Right ventricle myocardium superior (tissue), 1 donor: ENCODE results near the gene CARD8. TPM values are rescaled to one million over a fixed set of nuclear protein-coding genes. Genes with fewer than 3 reads are reported as not detected.

ENCODE experiments used
- ATAC-seq: fragments of 200-7000 bp; cut with Tn5 transposase; one replicate; pipeline ENCODE4 v1.9.1; 2020; ENCODE audit warnings: mild to moderate bottlenecking; ENCODE audit not compliant: poor library complexity
- DNase-seq: peaks from one replicate; pipeline ENCODE4 v3.0.0-alpha.2; 2020
- intact Hi-C: fragments of 100-400 bp; cut with DNase I; formaldehyde crosslinking; loops from one replicate; pipeline ENCODE4 v1.11.2; 2022
- total RNA-seq: library from RNA; stranded (reverse); fragmentation: NEBNext Ultra II Directional; extraction: Animal tissue kit (Norgen Biotek cat#: 25700); gene quantifications from one replicate; pipeline ENCODE4 v1.2.1, GENCODE V29; 2021
- donor health status: DM: no; HTN: yes; CAD: no; lungs with severe emphysema.

CARD8 gene
- total RNA-seq, 1 donor from 2014 or later, result 27.1 TPM

DNA sequence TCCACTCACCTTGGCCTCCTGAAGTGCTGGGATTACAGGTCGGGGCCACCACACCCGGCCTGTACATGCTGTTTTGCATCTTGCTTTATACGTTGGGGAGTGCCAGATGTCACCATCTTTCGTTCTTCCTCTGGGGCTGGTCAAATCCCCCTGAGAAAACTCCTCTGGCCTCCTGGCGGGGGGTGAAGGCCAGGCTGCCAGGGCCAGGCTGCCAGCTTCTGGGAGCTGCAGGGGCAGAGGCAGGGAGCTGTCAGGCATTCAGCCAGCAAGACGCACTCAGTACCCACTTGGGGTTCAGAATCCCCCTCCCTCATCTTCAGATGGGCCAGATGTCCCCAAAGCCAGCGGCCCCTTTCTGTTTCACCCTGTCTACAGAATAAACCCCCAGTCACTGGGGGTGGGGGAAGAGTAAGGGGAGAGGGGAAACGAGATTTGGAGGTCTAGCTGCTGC is 69.1 kb downstream of the CARD8 start:
- DNase-seq (no peak), ATAC-seq (no peak)
- intact Hi-C loops, result no loop called here

DNA sequence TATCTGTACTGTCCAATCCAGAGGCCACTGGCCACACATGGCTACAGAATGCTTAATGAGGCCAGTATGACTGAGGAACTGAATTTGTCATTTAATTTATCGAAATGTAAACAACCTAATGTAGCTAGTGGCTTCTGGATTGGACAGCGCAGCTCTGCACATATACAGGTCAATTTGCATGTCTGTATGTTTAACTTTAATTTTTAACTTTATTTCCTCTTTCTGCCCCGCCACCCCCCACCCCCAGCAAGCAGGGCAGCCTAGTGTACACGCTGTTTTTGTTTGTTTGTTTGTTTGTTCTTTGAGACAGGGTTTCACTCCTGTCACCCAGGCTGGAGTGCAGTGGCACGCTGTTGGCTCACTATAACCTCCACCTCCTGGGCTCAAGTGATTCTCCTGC is 69.7 kb downstream of the CARD8 start:
- DNase-seq (no peak), ATAC-seq (no peak)
- intact Hi-C loops, result no loop called here

DNA sequence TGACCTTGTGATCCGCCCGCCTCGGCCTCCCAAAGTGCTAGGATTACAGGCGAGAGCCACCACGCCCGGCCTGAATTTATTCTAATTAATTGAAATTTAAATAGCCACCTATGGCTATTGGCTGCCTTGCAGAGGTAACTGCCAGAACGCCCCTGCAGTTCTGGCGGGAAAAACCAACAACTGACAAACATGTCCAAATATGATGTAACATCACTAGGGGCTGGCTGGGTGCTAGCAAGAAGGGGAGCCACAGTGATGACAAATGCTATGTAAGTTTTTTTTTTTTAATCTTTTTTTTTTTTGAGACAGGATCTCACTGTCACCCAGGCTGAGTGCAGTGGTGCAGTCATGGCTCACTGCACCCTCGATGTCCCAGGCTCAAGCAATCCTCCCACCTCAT is 72.4 kb downstream of the CARD8 start:
- ATAC-seq (no peak), DNase-seq (no peak)
- intact Hi-C loops, result no loop called here

DNA sequence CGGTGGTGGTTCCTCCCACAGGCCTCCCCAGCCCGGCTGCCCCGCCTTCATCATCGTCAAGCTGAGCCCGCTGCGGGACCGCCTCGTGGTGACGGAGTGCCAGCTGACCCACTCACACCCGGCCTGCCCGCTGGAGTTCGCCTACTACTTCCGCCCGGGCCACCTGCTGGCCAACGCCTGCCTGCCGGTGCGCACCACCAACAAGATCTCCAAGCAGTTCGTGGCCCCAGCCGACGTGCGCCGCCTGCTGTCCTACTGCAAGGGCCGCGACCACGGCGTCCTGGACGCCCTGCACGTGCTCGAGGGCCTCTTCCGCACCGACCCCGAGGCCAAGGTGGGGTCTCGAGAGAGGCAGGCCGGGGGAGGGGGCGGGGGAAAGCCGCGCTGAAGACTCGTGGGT is 73.3 kb downstream of the CARD8 start:
- ATAC-seq, result no peak
- intact Hi-C loops, result no loop called here
- DNase-seq, result no peak

DNA sequence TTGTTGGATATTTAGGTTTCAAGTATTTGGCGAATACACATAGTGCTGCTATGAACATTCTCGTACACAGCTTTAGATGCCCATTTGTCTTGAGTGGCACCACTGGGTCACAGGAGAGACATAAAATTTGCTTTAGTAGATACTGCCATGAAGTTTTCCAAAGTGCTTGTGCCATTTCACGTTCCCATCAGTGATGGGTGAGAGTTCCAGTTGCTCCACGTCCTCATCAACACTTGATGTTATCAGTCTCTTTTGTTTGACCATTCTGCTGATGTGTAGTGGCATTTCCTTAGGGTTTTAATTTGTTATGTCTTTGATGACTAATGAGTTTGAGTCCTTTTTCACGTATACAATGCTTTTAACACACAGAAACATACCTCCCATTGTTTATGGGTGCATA is 74.2 kb downstream of the CARD8 start:
- intact Hi-C loops, result no loop called here
- DNase-seq (no peak), ATAC-seq (no peak)

DNA sequence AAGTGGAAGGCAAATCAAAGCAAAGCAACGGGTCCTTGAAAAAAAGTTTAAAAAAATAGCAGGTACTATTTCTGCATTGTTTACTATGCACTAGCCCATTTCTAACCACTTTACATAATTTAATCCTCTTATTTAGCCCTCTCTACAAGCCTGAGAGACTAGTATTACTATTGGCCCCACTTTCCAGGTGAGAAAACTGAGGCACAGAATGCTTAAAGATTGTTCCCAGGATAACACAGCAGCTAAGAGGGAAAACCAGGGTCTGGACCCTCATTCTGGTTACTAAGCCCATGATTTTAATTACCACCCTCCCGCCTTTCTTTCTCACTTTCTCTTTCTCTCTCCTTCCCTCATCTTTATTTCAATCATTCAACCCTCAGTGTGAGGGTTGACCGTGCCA is 79.5 kb downstream of the CARD8 start:
- intact Hi-C loops, result no loop called here
- ATAC-seq (no peak), DNase-seq (no peak)

DNA sequence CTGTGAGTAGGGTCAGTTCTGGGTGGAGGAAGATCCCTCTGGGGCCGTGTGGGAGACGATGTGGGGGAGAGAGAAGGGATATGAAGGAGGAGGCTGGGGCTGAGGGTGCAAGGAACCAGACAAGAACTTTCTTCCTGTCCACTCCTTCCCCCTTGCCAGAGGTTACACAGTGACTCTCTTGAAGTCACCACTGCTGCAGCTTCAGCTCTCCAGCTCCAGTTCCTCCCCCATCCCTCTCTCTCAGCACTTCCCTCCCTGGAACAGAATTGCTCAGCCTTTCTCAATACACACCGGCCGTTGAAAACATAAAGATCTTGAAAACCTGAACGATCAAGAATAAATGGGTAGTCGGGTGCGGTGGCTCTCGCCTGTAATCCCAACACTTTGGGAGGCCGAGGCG is 80.1 kb downstream of the CARD8 start:
- intact Hi-C loops, result no loop called here
- DNase-seq (no peak), ATAC-seq (no peak)

DNA sequence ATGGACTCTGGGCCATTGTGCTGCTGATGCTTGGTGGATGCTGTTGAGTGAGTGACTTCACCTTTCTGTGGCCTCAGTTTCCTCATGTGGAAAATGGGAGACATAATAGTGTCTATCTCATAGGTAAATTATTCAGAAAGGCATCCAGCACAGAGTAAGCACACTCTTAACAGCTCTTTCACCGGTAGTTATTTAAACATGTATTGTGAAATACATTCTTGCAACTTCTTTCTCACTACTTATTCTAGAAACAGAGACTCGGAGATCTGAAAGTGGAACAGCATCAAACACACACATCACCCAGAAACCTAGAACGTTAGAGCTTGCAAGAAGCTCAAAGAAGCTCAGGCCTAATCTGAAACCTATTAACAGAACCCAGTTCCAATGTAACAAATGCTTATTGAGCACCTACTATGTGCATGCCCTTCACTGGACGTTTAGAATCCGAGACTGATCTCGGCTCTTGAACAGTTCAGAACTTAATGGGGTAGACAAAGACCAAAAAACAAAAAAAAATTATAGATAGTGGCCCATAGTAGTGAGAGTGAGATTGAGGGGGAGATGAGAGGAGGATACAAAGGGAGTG is 81.2 kb downstream of the CARD8 start:
- intact Hi-C loops, result no loop called here
- ATAC-seq, result no peak
- no peak for DNase-seq

DNA sequence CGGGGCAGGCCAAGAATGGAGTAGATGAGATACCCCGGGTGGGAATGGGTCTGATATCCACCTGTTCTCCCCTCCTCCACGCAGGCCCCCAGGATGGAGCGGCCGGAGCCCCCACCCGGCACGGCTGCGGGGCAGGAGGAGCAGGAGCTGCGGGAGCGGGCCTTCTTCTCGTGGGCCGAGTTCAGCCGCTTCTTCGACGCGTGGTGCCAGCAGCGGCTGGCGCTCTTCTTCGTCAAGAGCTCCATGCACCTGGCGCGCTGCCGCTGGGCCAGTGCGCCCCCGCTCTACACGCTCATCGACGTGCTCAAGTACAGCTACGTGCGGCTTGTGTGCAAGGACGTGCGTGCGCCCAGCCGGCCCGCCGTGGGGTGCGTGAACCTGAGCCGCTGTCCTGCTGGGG is 84.0 kb downstream of the CARD8 start:
- no peak for DNase-seq
- no peak for ATAC-seq
- intact Hi-C loops, result no loop called here

DNA sequence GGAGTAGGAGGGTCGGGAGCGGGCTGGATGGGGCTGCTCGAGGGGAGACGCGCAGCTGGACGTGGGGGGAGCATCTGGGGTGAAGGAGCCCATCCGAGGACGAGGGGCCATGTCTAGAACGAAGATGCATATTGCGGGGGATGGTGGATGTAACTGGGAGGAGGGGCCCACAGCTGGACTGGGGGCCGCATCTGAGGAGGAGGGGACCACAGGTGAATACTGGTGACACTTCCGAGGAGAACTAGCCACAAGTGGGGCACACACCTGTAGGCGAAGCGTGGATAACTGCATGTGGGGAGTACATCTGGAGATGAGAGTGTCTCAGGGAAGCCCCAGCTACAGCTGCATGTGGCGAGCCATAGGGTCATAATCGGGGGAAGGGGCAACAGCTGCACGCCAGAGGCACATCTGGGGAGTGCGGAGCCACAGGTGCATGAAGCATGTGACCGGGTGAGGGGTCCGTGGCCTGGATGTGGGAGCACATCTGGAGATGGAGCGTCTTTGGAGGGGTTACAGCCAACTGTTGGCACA is 84.8 kb downstream of the CARD8 start:
- DNase-seq (no peak), ATAC-seq (no peak)
- intact Hi-C loops, result no loop called here

DNA sequence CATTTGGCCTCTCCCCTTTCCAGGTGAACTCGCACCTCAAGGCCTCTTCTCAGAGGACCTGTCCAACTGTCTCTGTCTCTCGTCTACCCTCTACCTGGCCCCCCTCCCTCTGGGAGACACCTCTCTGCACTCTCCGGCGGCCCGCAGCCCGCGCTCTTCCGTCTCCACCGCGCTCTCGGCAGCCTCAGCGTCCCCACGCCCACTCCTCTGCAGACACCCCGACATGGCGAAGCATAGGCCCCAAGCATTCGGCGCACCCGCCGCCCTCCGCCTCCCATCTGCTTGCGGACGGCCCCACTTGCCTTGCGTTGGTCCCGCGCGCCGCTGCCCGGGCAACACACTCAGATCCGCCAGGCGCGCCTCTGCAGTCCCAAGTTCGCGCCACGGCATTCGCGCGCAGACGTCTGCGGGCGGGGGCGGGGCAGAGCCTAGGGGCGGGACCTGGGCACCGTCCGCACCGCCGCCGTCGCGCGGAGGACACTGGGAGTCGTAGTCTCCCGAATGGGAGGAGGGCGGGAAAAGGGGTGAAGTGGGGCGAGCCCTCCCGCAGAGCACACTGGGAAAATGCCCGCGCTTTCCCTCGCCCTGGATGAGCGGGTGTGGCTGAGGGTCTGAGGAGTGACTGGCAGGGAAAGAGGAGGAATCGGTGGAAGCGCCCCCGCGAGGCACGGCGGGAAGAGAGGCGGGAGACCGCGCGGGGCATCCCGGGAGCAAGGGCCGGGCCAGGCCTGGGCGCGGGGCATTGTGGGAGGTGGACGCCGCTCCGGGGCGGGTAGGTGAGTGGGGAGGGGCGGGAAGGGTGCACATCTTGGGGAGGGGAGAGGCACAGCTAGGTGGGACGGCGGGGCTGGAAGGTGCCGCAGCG is 85.5 kb downstream of the CARD8 start, which contains the start of the genes LIG1 and ZSWIM9:
TSS of gene LIG1 (minus strand) at position 406 of the 865 bp plus-strand sequence. CDS start 4,778 bp downstream, outside the sequence.
TSS of gene ZSWIM9 (plus strand) at position 742 of the 865 bp plus-strand sequence. CDS start 1,123 bp downstream, outside the sequence.
- intact Hi-C loops, result no loop called here
- peak; percentile 99 for ATAC-seq
- DNase-seq, result peak; percentile 94

DNA sequence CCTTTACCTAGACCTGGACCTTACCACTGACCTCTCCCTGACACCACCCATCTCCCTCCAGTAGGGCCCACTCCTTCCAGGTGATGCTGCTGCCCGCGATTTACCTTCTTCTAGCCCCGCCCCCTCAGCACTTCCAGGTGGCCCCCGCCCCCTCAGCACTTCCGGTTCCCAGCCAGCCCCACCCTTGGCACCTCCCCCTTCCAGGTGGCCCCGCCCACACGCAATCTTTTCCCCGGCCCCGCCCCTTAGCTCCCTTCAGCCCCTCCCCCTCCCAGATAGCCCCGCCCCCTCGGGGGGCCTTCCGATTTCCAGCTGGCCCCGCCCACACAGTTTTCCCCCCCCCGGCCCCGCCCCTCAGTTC is 86.2 kb downstream of the CARD8 start:
- ATAC-seq (peak; percentile 46), DNase-seq (peak; percentile 81)
- intact Hi-C loops, result no loop called here

DNA sequence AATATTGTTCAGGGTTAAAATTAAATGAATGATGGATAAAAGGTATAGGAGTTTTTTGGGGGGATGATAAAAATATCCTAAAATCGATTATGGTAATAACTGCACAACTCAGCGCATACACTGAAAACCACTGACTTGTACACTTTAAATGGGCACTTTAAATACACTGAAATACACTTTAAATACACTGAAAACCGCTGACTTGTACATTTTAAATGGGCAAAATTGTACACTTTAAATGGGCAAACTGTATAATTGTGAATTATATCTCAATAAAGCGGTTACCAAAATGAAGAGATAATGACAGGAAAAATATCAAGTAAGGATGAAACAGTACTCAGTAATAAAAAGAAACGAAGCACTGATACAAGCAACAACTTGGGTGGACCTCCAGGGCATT is 87.0 kb downstream of the CARD8 start:
- no peak for DNase-seq
- no peak for ATAC-seq
- intact Hi-C loops, result no loop called here

DNA sequence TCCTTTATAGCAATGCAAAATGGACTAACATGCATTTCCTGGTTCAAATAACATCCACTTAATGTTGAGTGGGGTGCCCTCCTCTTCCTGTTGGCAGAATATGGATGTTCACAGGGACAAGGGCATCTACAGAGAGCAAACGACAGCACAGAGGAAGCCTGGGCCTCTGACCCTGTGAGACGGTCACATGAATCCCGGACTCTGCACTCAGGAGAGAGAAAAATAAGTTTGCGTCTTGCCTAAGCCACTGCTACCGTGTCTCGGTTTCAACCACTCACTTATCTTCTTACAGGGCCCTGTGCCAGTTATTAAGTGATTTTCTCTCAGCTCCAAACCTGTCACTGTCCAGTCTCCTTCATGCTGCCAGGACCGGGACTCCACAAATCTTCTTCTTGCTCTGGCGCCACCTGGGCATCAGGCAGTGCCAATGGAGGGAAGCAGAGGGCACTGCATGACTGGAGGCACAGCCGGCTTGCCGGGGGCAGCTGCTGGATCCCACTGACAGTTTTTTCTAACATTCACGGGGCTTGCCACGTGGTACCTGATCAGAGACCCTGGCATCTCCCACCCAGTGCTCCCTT is 97.4 kb downstream of the CARD8 start:
- ATAC-seq, result peak; percentile 80
- DNase-seq, result no peak
- intact Hi-C loops, result no loop called here

Other genes starting within 250 kb of the CARD8 start
- gene CABP5, start 211.8 kb downstream of the CARD8 start, total RNA-seq, result not detected
- gene PLA2G4C, start 145.1 kb downstream of the CARD8 start, total RNA-seq, result 38.6 TPM
- gene LIG1, start 85.6 kb downstream of the CARD8 start, total RNA-seq, result 2.4 TPM
- gene ZSWIM9, start 85.2 kb downstream of the CARD8 start, total RNA-seq, result 6.9 TPM
- 0.51 TPM for gene ZNF114, start 14.2 kb upstream of the CARD8 start, total RNA-seq
- gene EMP3, start 69.6 kb upstream of the CARD8 start, total RNA-seq, result 41.8 TPM
- gene TMEM143, start 108.0 kb upstream of the CARD8 start, total RNA-seq, result 105 TPM
- not detected for gene SYNGR4, start 108.5 kb upstream of the CARD8 start, total RNA-seq
- 69.5 TPM for gene KDELR1, start 135.6 kb upstream of the CARD8 start, total RNA-seq
- gene GRIN2D, start 137.8 kb upstream of the CARD8 start, total RNA-seq, result 0.54 TPM
- gene GRWD1, start 190.1 kb upstream of the CARD8 start, total RNA-seq, result 16.9 TPM
- 0.24 TPM for gene KCNJ14, start 199.7 kb upstream of the CARD8 start, total RNA-seq
- gene CYTH2, start 213.5 kb upstream of the CARD8 start, total RNA-seq, result 29.8 TPM